NCI-H1436 (cell line): ENCODE measurements around the gene SPATA32.
"Not testable (repeated sequence)": the region's sequence is repeated elsewhere in the genome, so short reads cannot be mapped to it uniquely, and the experiment has no call there.

Experiments
- DNase-seq: peaks from one replicate; lab custom pipeline; 2025; lab: John Stamatoyannopoulos, UW

Gene SPATA32, protein sequence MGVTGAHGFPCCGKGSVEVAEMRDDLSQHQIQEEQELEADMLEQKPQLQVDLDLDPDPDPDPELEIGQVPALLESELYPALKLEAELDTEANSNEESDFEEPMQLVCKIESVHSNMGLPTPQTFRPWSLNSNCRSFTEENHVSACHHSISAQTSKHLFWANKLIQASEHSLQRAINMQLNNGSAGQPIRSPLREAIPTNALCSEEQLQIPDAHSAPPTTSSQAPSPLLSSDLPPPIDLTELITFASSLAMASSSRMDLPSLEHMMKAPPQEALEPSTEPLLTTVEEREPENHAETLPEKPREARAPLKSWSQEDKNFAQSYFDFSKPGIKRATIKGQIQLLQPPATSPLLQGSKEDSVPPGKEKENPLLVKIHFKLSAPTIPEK

DNA sequence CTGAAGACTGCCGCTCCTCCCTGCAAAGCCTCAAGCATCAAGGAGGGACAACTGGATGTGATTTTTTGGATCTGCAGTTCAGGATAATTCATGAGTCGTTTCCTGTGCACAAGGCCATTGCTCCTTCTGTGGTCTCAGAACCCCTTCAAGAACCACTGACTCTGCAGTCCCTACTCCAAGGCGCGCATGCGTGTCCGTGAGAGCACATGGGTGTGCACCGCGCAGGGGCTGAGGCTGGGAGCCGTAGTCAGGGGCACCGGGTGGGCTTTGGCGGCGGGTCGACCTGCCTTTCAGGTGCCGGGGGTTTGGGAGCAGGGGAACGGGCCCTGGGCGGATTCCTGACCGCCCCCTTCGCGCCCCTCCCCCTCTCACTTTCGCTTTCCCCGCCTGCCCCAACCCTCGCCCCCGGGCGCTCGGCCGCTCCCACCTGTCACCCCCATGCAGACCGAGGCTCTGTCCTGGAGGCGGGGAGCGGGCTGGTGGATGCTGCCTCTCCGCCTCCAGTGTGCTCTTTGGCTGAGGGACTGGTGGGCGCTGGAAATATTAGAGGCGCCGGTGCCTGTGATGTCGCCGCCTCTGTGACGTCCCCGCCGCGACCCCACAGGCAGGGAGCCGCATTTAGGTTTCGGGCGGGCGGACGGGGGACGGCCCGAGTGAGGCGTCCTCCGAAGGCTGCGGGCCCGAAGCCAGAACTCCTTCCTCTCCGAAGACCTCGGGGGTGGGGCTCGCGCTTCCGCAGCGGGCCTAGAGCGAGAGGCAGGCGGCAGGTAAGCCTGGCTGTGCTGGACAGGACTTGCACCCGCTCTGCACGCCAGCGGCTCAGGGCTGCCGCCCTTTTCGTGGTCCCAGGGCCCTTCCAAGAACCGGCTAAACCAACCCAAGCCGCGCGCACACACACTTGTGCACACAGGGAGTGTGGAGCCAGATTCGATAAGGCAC is at the start of gene SPATA32:
Gene SPATA32 (minus strand): TSS at position 518 of the 939 bp plus-strand sequence. CDS start 78 bp downstream, at position 440.
- DNase-seq = no peak

DNA sequence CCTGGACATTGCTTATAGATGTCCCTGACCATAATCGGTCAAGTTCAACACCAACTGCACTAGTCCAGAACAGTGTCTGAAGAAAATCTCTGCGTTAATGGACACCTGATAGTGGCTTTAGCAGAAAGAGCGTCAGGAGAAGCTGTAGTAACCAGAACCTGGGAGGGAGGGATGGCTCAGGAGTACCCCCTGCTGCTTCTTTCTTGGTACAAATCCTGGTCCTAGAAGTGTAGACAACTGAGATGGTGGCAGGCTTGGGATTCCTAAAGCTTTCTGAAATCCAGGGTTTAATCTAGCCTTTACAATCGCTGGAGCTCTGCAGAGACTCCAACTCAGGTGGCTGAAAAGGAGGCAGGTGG is 49.5 kb upstream of the SPATA32 start:
- DNase-seq = no peak

DNA sequence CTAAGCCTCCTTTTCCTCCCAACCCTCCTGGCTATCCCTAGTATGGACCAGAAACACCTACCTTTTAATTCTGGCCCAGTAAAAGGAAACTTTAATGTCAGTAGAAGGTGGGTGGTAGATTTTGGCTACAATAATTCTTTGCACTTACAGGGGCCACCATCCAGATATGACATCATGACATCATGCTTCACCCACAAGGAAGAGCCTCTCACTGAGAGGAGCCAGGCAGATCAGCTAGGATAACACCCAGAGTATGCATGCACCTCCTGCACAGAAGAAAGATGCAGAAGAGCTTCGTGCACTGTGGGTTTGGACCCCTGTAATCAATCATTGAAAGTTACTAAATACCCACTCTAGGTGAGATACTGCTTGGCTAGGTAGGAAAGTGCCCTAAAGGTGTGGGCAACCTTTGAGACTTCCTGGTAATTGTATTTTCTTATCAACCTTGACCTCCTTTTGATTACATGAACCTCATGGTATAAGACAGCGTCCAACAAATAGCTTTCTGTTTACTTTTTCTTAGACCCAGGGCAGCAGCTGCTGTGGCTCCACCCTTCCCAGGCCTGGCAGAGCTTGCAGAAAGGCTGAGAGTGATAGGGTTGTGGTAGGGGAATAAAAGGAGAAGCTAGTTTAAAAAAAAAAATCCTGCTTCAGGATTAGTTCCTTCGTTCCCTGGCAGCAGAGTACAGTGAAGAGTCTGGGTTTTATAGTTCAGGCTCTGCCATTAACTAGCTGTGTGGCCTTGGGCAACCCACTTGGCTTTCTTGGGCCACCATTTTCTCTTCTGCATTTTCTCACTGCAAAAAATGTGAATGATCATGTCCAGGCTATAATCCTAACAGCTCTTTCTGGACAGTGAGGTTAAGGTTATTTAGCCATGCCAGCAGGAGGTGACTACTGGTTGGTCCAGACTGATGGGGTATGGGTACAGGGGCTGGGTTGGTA is 48.8 kb upstream of the SPATA32 start:
- DNase-seq = no peak

DNA sequence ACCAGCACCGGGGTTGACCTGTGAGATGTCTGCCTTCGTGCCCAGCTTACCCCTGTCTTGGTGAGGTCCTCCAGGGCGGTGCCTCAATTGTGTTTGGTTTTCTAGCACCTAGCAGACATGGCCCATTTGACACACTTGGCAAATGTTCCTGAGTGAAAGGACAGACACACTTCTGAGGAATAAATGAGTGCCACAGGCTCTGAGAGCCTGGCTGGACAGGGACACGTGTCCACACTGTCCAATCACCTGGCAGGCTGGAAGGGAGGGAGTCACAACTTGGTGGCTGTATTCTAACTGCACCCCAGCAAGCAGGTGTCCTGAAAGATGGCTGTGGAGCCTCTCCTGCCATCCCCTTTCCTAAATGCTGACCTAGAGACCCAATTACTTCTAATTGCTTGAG is 47.5 kb upstream of the SPATA32 start:
- DNase-seq = no peak

DNA sequence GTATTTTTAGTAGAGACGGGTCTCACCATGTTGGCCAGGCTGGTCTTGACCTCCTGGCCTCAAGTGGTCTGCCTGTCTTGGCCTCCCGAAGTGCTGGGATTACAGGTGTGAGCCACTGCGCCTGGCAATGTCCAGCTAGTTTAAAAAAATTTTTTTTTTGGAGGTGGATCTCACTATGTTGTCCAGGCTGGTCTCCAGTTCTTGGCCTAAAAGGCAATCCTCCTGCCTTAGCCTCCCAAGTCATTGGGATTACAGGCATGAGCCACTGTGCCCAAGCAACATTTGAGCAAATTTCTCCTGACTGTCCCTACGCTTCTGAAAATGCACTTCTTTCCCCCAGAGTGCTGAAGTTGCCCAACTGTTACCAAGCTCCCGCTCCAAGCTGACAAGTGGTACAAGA is 46.9 kb upstream of the SPATA32 start:
- no peak for DNase-seq

DNA sequence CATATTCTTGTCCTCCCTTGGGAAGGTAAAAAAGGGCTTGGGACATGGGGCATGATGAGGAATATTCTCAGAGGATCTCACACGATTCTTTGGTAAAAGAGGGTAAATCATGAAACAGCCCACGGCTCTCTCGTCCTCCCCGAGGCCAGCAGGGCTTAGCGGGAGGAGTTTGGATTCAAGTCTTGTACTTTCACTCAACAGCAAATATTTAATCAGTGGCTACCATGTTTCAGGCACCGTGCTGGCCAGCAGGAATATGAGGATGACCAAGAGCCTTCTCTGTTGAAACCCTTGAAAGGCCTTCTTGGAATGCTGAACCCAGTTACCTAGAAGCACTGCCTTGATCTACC is 46.1 kb upstream of the SPATA32 start:
- no peak for DNase-seq

DNA sequence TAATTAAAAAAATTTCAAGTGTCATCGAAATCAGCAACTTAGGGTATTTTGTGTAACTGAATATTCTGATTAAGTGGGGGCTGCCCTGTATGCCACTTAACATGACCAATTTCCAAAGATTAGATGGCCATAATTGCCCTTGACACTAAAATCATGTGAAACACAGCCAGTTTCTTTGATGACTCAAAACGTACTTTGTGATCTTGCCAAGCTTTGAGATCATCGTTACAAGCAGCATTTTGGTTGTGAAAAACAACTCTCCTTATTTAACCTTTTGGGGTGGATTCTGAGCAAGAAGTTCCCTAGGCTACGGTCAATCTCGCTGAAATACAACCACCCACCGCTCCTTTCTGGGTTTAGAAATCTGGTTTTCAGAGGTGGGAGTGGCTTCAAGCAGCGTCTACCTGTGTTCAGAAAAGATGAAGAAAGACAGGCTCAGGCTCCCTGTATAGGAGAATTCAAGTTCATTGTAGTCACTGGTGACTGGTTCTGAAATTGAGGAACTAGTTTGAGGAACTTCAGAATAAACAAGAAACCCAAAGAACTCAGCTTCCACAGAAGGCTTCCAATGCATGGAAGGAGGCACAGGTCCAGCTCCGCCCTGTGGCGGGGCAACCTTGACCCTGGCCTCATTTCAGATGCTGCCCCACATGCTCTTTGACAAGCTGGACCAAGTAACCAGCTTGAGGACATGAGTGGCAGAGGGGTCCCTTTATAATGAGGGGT is 45.6 kb upstream of the SPATA32 start:
- DNase-seq = no peak

DNA sequence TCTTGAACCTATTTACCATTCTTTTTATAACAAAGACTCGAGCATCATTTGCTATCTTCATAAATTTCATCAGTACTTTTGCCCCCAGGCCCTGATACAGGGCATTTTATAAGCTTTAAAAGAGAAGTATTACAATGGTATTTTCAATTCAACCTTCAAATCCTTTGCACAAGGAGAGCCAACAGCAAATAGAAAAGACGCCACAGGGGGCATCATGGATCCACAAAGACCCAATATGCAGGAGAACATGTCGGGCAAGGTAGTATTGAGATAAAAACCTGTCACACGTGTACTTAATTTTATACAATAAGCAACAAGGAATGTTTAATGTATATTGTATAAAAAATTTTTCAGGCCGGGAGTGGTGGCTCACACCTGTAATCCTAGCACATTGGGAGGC is 44.7 kb upstream of the SPATA32 start:
- DNase-seq = no peak

DNA sequence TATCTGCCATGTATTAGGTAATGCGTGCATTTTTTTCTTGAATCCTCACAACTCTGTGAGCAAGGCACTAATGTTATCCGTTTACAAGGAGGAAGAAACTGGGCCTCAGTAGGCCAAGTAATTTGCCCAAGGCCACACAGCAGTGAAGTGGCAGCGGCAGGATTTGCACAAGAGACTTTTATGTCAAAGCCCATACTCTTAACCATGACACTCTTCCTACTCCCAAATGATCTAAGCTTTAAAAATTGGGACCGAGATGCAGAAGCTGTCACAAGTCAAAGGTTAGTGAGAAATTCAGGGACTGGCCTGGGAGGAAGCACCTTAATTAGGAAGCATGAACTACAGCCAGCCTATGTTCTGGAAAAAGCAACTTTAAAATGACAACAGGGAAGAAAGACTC is 44.2 kb upstream of the SPATA32 start:
- DNase-seq = no peak

DNA sequence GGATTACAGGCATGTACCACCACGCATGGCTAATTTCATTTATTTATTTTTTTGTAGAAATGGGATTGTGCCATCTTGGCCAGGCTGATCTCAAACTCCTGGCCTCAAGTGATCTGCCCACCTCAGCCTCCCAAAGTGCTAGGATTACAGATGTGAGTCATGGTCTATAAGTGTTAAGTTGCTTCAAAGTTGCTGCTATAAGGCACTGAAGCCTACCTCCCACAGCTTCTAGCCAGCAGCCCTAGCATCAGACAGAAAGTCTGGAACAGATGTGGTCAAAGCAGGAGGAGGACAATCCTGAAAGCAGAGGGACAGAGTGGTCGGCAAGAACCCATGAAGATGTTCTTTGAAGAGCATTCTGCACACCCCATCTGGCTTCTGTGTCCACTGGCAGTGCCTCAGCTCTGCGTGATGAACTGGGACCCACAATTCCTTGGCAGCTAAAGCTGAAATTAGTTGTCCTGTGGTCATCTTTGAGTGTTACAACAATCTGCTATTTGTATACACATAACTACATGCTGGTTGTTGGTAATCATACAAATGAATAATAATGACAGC is 43.7 kb upstream of the SPATA32 start:
- DNase-seq = no peak

DNA sequence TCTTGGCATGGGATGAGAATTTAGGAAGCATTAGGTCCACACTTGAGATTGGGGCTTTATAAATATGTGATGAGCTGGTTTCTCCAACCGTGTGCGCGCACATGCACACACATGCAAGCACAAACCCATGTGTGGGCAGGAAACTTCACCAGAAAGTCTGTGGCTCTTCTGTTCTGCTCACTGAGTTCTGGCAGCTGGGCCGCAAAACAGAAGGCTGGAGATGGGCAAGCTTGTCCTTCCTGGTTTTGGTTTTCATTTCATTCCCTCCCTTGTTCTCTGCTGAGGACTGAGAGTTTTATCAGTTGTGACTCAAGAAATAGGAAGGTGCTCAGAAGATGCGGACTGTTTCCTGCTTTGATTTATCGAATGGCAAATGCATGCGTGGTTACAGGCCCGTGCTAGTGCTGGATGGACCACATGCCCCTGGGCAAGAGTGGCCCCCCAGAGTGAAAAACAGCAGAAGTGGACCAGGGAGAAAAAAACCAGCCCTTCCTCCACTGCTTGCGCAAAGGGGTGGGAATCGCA is 40.8 kb upstream of the SPATA32 start:
- DNase-seq = no peak

DNA sequence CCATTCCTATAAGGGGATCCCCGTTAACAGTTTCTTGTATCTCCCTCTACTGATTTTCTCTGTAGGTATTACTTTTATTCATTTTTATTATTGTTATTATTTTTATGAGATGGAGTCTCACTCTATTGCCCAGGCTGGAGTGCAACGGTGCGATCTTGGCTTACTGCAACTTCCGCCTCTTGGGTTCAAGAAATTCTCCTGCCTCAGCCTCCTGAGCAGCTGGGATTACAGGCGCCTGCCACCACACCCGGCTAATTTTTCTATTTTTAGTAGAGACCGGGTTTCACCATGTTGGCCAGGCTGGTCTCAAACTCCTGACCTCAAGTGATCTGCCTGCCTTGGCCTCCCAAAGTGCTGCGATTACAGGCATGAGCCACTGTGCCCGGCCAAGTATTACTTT is 40.3 kb upstream of the SPATA32 start:
- not testable (repeated sequence) for DNase-seq

DNA sequence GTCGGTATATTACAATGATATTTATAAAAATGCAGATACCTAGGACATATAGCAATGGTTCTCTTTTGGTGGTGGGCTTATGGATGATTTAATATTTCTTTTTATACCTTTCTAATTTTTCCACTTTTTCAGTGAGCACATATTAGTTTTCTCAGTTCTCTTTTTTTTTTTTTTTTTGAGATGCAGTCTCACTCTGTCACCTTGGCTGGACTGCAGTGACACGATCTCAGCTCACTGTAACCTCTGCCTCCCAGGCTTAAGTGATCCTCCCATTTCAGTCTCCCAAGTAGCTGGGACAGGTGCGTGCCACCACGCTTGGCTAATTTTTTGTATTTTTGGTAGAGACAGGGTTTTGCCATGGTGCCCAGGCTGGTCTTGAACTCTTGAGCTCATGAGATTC is 39.8 kb upstream of the SPATA32 start:
- no peak for DNase-seq

DNA sequence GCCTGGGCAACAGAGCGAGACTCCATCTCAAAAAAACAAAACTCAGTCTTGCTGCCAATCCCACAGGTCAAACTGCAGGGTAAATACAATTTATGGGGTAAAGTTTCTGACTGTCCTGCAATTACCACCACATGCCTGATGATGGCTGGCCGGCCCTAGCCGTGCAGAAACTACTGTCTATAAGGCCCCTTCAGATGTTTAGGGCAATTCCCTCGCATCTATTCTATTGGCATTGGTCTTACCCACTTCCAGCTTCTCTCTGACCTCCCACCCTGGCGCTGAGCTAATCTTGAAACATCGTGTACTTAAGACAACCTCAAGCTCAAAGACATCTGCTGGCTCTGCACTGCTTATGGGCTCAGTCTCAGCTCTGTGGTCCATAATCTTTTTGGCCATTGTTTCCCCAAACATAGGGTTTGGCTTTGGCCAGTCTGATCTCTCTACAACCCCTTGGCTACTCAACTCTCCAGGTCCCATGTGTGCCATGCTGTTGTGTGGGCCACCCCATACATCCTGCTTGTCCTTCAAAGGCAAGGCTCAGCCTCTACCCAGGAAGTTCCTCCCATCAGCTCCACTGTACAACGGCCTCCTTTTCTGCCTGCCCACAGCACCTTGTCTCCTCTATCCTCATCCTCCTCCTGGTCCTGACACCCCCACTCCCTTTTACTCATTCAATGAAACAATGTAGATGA is 38.3 kb upstream of the SPATA32 start:
- DNase-seq = no peak

DNA sequence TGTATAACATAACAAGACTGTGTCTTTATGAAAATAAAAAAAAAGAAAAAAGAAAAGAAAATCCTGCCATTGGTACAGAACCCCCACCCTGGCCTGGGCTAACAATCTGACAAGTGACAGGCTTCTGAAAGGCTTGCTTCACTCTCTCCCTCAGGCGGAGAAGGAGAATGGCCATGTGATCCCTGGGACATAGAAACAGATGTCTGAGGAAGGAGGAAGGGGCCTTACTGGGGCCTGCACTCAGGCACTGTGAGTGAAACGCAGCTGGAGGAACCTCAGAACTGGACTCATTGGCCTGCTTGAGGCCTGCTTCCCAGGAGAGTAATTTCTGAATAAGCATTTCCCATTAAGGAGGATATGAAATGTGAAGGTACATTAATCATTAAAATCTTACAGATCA is 37.5 kb upstream of the SPATA32 start:
- DNase-seq = no peak

DNA sequence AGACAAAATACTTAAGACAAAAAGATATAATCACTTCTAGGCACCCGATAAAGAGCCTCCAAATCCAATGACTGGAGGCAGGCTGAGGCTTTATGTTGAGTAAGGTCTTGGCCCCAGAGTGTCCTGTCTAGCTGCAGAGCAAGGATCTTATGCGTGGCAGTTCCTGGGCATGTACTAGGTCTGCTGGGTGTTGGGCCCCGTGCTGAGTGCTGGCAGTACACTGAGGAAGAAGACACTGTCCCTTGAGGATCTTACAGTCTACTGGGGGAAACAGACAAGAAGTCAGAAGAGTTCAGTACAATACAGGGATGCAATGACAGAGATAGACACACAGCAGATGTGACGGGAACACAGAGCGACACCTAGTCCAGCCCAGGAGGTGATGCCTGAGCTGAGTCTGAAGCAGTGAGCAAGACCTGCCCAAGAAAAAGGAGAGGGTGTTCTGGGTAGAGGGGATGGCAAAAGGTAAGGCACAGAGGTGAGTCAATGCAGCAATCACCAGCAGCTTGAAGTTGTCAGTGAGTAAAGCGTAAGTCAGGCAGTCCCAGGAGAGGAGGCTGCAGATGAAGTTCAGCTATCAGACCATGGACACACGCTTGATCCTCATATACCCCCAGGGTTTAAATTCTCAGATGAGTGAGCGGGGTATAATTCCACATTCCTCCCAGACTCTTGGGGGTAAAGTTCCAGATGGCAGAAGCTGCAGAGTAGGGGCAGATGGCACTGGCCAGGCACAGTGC is 36.8 kb upstream of the SPATA32 start:
- DNase-seq = no peak

DNA sequence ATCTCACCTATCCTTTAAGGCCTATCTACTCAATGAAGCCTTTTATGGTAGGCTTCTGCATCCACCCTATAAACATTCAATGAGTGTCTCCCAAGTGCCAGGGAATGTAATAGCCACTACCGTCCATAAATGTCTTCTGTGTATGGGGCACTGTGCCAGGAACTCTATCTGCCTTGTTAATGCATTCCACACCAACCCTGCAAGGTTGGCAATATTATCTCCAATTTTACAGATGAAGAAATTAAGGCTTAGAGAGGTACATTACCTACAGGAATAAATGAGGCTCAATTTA is 34.9 kb upstream of the SPATA32 start:
- no peak for DNase-seq

DNA sequence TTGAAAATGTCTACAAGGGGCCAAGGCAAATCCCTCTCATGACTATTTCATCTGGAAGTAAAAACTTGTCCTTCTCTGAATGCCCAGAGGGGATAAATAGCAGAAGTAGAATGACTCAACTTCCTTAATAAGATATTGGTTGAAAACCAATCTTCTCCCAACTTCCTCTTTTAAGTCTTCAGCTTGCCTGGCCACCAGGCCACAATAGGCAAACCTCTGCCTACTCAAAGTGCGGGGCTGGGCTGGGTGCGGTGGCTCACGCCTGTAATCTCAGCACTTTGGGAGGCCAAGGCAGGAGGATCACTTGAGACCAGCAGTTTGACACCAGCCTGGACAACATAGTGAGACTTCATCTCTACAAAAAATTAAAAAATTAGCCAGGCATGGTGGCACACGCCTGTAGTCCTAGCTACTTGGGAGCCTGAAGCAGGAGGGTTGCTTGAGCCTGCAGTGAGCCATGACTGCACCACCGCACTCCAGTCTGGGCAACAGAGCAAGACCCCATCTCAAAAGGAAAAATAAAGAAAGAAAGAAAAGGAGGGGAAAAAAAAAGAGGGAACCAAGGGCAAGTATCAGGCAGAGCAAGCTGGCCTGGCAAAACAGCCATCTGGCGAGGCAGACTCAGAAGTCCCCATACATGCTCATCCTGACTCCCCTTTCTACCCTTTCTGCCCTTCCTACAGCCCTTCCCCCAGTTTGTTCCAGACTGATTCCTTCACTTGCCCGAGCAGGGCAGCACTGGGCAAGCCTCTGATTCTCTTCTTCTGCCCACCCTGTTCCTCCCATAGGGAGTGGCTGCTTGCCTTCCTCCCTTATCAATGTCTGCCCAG is 34.3 kb upstream of the SPATA32 start:
- no peak for DNase-seq

DNA sequence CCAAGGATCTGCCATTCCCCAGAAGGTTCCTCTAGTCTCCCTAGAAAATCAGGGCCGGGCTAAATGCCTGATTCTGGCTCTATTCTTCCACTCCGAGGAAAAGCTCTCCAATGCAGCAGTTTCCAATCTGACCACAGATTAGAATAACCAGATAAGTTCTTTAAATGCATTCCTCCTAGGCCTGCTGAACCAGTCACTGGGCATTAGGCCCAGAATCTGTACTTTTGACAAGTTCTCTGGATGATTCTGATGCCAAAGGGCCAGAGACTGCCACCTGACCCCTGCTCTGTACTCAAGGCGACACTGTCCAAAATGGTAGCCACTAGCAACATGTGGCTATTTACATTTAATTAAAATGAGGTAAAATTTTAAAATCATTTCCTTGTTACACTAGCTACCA is 32.6 kb upstream of the SPATA32 start:
- DNase-seq = no peak
